KBM-7 (cell line): Measurements from ENCODE around the gene MYO7A.

Experiments used
- DNase-seq: peaks from one replicate; pipeline ENCODE4 v3.0.0-alpha.2; 2015
- in situ Hi-C: fragments of 300-500 bp; cut with MboI; formaldehyde crosslinking; loops from 2 replicates; pipeline ENCODE4 v1.14.3; 2020; ENCODE audit warnings: low sequenced_read_pairs, low pct_unique_long_range_greater_than_20kb, mixed read lengths

The MYO7A gene

GRCh38 chr11:77188633-77189491 is 60.8 kb downstream of the MYO7A start:
- no peak for DNase-seq
- in situ Hi-C loops: loop anchor here (10.0 kb wide), 1 partner anchor 64 kb away; the partner anchor contains the start of gene MYO7A

DNA sequence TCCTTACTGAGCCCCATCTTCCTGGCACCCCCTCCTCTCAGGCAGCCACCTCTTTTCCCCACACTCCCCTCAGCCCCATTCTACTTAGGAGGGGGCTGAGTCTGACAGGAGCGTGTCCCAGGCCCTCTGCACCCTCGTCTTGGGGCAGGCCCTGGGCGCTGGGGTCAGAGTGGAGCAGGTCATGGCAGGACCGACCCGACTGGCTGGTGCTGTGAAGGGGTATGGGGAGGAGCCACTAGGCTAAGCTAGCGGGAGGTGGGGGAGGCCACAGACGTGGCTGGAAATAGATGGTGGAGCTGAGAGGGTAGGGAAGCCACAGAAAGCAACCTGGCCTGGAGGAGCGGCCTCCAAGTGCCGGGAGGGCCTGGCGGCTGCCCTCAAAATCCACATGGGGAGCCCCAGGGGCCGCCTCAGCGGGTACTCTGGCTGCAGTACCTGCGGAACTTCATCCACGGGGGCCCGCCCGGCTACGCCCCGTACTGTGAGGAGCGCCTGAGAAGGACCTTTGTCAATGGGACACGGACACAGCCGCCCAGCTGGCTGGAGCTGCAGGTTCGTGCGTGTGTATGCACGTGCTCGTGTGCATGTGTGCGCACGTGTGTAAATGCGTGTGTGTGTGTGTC is 61.7 kb downstream of the MYO7A start:
- in situ Hi-C loops: loop anchor here (10.0 kb wide), 2 partner anchors 65 to 365 kb away; partner anchors contain the start of gene MYO7A

DNA sequence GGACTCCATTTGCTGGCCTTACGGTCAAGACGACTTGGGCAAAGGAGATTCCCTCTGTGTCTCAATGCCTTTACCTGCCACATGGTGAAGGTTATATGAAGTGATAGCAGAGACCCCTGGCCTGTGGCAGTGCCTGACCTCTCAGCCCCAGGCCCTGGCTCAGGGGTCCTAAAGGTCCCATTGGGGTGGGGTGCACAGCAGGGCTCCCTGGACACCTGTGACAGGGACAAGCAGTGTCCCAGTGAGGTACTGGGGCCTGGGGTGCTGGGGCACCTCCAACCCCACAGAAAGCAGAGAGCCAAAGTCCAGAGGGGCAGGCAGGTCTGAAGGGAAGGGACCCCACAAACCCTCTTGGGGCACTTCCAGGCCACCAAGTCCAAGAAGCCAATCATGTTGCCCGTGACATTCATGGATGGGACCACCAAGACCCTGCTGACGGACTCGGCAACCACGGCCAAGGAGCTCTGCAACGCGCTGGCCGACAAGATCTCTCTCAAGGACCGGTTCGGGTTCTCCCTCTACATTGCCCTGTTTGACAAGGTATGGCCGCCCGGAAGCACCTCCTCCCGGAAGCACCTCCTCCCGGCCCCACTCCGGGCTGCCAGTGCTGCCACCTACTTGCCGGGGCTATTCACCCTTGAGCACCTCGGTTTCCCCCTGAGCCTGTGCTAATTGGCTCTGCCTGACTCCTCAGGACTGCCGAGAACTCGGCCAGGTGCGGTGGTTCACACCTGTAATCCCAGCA is 62.5 kb downstream of the MYO7A start:
- in situ Hi-C loops: loop anchor here (10.0 kb wide), 1 partner anchor 364 kb away; no protein-coding TSS in a partner anchor
- no peak for DNase-seq

More for the DNA sequence above, 61.7 kb downstream of the MYO7A start:
- no peak for DNase-seq

DNA sequence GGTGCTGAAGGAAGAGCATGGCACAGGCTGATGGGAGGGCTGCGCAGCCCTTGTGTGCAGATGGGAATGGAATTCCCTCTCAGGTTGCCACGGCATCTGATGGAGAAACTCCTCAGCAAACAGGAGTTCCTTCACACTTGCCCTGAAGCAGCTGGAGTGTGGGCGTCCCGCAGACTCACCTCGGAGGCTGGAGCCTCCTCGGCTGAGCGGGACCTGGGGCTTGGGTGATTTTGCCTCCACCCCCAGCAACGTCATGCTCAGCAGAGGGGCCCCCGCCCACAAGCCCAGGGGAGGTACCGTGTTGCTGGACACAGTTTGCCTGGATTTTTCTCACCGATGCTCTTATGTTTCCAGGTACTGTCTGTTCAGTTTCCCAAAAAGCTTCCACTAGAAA is 63.4 kb downstream of the MYO7A start:
- no peak for DNase-seq
- in situ Hi-C loops: loop anchor here (10.0 kb wide), 1 partner anchor 363 kb away; no protein-coding TSS in a partner anchor

DNA sequence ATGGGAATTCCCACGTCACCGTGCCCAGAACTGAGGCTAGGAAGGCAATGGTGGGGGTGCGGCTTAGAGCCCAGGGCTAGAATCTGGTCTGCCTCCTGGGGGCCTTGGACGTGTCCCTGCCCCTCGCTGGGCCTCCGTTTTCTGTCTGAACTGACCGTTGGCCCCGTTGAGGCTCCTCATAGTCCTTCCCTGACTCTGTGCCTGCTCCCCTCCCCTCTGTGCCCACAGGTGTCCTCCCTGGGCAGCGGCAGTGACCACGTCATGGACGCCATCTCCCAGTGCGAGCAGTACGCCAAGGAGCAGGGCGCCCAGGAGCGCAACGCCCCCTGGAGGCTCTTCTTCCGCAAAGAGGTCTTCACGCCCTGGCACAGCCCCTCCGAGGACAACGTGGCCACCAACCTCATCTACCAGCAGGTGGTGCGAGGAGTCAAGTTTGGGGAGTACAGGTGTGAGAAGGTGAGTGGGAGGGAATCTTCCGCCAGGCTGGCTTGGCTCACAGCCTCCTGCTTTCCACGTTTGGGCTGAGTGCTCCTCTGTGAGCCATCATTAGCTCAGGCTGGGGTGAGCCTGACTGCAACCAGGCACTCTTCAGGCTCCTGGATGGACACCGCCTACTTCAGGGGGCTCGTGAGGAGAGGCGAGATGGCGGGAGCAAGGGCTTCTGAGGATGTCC is 63.9 kb downstream of the MYO7A start:
- peak; percentile 84 for DNase-seq
- in situ Hi-C loops: loop anchor here (10.0 kb wide), 1 partner anchor 363 kb away; no protein-coding TSS in a partner anchor

DNA sequence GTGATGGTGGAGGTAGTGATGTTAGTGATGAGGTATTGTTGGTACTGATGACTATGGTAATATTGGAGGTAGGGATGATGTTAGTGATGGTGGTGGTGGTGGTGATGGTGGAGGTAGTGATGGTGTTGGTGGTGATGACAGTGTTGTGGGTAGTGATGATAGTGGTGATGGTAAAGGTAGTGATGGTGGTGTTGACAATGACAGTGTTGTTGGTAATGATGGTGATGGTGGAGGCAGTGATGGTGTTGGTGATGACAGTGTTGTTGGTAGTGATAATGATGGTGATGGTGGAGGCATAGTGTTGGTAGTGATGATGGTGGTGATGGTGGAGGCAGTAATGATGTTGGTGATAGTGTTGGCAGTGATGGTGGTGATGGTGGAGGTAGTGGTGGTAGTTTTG is 65.1 kb downstream of the MYO7A start:
- DNase-seq: no peak
- in situ Hi-C loops: loop anchor here (10.0 kb wide), 1 partner anchor 362 kb away; no protein-coding TSS in a partner anchor

- peak; percentile 47 for DNase-seq
Observed at GRCh38 chr11:77193911-77194830, 66.1 kb downstream of the MYO7A start.

GRCh38 chr11:77195071-77195755 is 67.2 kb downstream of the MYO7A start:
- in situ Hi-C loops: loop anchor here (10.0 kb wide), 1 partner anchor 360 kb away; no protein-coding TSS in a partner anchor

More at GRCh38 chr11:77193911-77194830, 66.1 kb downstream of the MYO7A start:
- in situ Hi-C loops: loop anchor here (10.0 kb wide), 1 partner anchor 361 kb away; no protein-coding TSS in a partner anchor

DNA sequence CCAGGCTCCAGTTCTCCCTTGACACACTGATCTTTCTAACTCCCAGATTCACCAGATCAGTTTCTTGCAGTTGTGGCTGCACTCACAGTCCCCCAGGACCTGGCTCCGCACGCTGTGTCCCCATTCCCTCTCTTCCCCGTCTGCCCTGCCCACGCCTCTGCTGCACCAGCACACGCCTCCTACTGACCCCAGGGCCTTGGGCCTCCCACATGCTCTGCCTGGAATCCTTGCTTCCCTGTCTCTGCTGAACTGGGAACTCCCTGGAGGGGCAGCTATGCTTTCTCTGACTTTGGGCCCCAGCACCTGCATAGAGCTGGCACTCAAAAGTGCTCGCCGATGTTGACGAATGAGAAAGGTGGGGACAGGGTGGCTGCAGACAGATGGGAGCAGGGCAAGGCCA is 68.9 kb downstream of the MYO7A start:
- no peak for DNase-seq
- in situ Hi-C loops: loop anchor here (10.0 kb wide), 1 partner anchor 358 kb away; no protein-coding TSS in a partner anchor

More at GRCh38 chr11:77195071-77195755, 67.2 kb downstream of the MYO7A start:
- DNase-seq: no peak

DNA sequence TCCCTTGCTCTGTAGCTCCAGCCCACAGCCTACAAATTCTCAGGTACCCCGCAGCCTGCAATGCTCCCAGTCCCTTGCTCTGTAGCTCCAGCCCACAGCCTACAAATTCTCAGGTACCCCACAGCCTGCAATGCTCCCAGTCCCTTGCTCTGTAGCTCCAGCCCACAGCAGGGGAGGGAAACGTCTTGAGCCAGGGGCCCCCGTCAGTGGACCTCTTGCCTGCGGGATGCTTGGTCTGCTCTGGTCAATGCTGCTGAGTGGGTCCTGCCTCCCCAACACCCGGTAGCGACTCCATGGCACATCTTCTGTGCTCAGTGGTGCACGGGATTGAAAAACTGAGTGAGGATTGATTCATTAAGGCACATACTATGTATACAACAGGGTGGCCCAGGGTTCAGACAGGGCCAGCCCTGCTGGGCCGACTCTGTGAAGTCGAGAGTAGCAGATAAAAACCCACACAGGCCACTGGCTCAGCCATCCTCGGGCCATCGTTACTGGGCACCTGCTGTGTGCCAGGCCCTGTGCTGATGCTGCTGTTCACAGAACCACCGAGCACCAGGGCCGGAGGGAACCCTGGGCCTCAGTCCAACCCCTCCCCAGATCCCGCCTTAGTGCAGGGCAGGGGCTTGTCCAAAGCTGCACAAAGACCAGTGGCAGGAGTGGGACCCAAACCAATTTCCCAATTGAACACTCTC is 69.7 kb downstream of the MYO7A start:
- DNase-seq: no peak
- in situ Hi-C loops: loop anchor here (10.0 kb wide), 1 partner anchor 357 kb away; no protein-coding TSS in a partner anchor

GRCh38 chr11:77198440-77198849 is 70.4 kb downstream of the MYO7A start:
- in situ Hi-C loops: loop anchor here (10.0 kb wide), 1 partner anchor 356 kb away; no protein-coding TSS in a partner anchor

GRCh38 chr11:77199137-77199745 is 71.2 kb downstream of the MYO7A start:
- DNase-seq: no peak
- in situ Hi-C loops: loop anchor here (10.0 kb wide), 1 partner anchor 356 kb away; no protein-coding TSS in a partner anchor

More at GRCh38 chr11:77198440-77198849, 70.4 kb downstream of the MYO7A start:
- DNase-seq: peak; percentile 55

DNA sequence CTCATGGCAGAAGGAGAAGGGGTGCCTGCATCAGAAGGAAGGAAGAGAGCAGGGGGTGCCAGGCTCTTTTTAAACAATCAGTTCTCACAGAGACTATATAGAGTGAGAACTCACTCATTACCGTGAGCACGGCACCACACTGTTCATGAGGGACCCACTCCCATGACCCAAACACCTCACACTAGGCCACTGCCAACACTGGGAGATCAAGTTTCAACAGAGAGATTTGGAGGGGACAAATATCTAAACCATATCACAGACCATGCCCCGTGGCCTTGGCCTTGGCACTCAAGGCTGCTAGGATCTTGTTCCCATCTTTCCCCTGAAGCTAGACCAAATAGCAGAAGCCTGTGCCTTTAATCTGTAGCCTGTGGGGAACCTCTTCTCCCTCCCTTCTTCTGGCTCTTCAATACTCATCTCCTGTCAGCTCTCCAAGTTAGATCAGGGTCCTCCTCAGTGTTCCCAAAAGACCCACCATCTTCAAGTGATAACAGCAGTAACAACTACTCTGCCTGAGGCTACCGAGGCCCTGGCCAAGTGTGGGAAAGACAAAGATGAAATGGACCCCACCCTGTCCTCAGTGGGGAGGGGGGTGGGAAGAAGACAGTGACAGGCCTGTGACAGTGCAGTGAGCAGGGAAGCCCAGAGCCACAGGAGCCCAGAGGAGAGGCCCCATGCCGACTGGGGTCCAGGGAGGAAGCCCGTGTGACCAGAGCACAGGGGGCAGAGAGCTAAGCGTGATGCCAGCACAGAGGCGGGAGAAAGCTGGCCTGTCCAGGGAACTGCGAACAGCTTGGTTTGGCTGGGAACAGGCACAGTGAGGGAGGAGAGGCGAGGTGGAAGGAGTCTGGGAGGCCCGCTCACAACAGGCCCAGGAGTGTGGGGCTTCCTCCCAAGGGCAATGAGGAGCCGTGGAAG is 72.6 kb downstream of the MYO7A start:
- in situ Hi-C loops: no loop called here
- no peak for DNase-seq

GRCh38 chr11:77201370-77201769 is 73.3 kb downstream of the MYO7A start:
- in situ Hi-C loops: no loop called here
- DNase-seq: no peak
